Fibroblast of skin of left quadriceps (primary cell): ENCODE measurements around the gene SGIP1.

Experiments
- DNase-seq, 2 experiments: peaks; one replicate each; pipeline ENCODE4 v3.0.0-alpha.2; 2013; ENCODE audit warnings: low read depth in 2 of 2

SGIP1 gene

GRCh38 chr1:66523562-66523961, 10.4 kb upstream of the SGIP1 start:
- no peak for DNase-seq

GRCh38 chr1:66525086-66525485, 8.9 kb upstream of the SGIP1 start:
- no peak for DNase-seq

GRCh38 chr1:66526036-66526435, 7.9 kb upstream of the SGIP1 start:
- DNase-seq, result no peak

- no peak for DNase-seq
These were observed 7.0 kb upstream of the SGIP1 start for GRCh38 chr1:66526991-66527390.

- DNase-seq, result peak; percentile 57 to 65
These were observed 6.3 kb upstream of the SGIP1 start for GRCh38 chr1:66527686-66528085.

GRCh38 chr1:66528580-66528979, 5.4 kb upstream of the SGIP1 start:
- no peak for DNase-seq

GRCh38 chr1:66532214-66532613, 1.7 kb upstream of the SGIP1 start:
- DNase-seq, result no peak

GRCh38 chr1:66532798-66533783, 862 bp upstream of the SGIP1 start:
- DNase-seq, result peak; percentile 80 to 83

- no peak for DNase-seq
These were observed 1.1 kb downstream of the SGIP1 start for GRCh38 chr1:66535061-66535460.

GRCh38 chr1:66535853-66536252, 1.9 kb downstream of the SGIP1 start:
- DNase-seq, result no peak

GRCh38 chr1:66537718-66538117, 3.8 kb downstream of the SGIP1 start:
- DNase-seq, result no peak

GRCh38 chr1:66539491-66539890, 5.5 kb downstream of the SGIP1 start:
- DNase-seq, result no peak

- DNase-seq, result peak; percentile 57 to 61
These were observed 6.6 kb downstream of the SGIP1 start for GRCh38 chr1:66540434-66541032.

- no peak for DNase-seq
These were observed 8.4 kb downstream of the SGIP1 start for GRCh38 chr1:66542314-66542713.

GRCh38 chr1:66542811-66543767, 9.1 kb downstream of the SGIP1 start:
- no peak for DNase-seq

- no peak for DNase-seq
These were observed 12.3 kb downstream of the SGIP1 start for GRCh38 chr1:66546047-66546810.

GRCh38 chr1:66549017-66549416, 15.1 kb downstream of the SGIP1 start:
- DNase-seq, result no peak

- no peak for DNase-seq
These were observed 16.3 kb downstream of the SGIP1 start for GRCh38 chr1:66550243-66550642.

- no peak for DNase-seq
These were observed 18.3 kb downstream of the SGIP1 start for GRCh38 chr1:66552287-66552686.

GRCh38 chr1:66552829-66553228, 18.9 kb downstream of the SGIP1 start:
- DNase-seq, result no peak

GRCh38 chr1:66553846-66554245, 19.9 kb downstream of the SGIP1 start:
- DNase-seq, result no peak
